GM08714 (cell line): Measurements from ENCODE around the gene CACNA2D3.

Experiments
- H3K4me3 ChIP-seq: fragments of 200-500 bp; sonication (Bioruptor generic); 2 replicates; pipeline ENCODE4 v1.5.1; 2014; ENCODE audit warnings: mild to moderate bottlenecking, low read length, inconsistent platforms
- ZNF274 ChIP-seq: IDR thresholded peaks from 2 replicates; pipeline ENCODE4 v1.6.1; 2012; ENCODE audit warnings: mild to moderate bottlenecking, low read depth, low read length

Gene CACNA2D3

GRCh38 chr3:54274607-54275006, 152.3 kb downstream of the CACNA2D3 start:
- no peak for TF ChIP-seq ZNF274
- H3K4me3 ChIP-seq: no peak overlapping the region

- TF ChIP-seq ZNF274: no peak
- no peak overlapping the region for H3K4me3 ChIP-seq
These were observed 156.7 kb downstream of the CACNA2D3 start for GRCh38 chr3:54279005-54279583.

- TF ChIP-seq ZNF274: no peak
- no peak overlapping the region for H3K4me3 ChIP-seq
These were observed 161.1 kb downstream of the CACNA2D3 start for GRCh38 chr3:54283470-54283869.

- TF ChIP-seq ZNF274: no peak
- no peak overlapping the region for H3K4me3 ChIP-seq
These were observed 171.9 kb downstream of the CACNA2D3 start for GRCh38 chr3:54294214-54294613.

DNA sequence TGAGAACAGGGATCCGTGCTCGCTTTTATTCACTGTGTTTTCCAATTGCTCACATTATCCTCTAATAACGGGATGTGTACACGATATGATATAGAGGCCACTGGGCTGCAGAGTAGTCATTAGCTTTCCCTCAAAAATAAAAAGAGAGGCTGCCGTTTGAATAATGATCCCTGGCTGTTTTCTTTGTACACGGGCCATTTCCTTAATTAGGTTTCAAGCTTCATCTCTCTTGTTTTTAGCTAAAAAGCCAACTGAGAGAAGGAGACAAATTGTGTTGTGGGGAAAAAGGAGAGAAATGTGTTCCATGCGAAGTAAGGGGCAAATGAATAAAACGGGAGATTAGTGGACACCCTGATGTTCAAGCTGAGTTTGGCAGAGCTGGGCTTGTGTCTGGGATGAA, 174.2 kb downstream of the CACNA2D3 start:
- no peak overlapping the region for H3K4me3 ChIP-seq
- TF ChIP-seq ZNF274: no peak

DNA sequence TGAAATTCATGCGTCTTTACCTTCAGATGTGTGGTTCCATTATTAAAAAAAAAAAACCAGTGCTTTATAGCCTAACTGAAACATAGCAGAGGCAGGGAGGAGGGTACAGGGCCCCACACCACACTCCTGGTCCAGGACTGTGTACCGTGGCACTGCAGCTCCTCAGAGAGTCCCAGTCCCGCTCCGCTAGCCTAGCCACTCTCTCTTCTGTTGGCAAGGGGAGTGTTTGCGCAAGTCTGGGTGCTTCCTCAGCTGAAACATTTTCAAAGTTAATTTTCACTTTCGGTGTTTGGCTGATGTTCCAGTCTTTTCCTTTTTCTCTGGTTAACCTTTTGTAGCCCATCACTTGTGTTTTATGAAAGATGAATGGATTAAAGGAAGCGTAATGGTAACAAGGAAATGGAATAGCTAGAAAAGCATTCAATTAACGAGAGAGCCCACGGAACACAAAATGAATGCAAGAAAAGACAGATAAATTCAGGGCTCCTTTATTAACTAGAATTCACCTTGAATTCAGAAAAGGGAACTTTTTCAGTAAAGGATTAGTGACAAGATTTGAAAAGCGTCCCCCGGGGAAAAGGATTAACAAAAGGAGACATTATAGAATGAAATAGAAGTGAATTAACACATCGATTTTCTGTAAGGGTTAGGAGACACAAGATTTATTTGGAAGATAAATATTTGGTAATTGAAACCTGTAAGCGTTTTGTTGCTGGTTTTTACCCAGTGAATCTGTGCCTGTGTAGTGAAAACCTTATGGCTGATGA, 177.0 kb downstream of the CACNA2D3 start:
- TF ChIP-seq ZNF274: no peak
- no peak overlapping the region for H3K4me3 ChIP-seq

GRCh38 chr3:54303517-54304375, 181.4 kb downstream of the CACNA2D3 start:
- TF ChIP-seq ZNF274: no peak
- H3K4me3 ChIP-seq: no peak overlapping the region

DNA sequence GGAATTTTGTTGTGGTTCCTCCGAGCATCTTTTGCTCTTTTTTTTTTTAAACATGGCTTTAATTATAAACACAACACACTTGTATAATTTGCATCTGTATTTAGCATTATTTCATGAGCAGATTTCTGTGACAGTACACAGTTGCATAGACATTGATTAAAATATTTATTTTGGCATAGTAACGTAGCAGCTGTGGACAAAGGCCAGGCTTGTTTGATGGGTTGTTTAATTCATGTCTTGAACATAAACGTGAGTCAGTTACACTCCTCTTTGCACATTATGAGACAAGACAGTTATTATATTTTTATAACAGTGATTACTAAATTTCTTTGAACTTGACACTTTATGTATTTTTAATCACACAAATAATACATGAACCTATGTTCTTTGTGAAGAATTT, 182.5 kb downstream of the CACNA2D3 start:
- TF ChIP-seq ZNF274: no peak
- no peak overlapping the region for H3K4me3 ChIP-seq

GRCh38 chr3:54305409-54306099, 183.2 kb downstream of the CACNA2D3 start:
- no peak overlapping the region for H3K4me3 ChIP-seq
- no peak for TF ChIP-seq ZNF274

- H3K4me3 ChIP-seq: no peak overlapping the region
- no peak for TF ChIP-seq ZNF274
These were observed 185.3 kb downstream of the CACNA2D3 start for GRCh38 chr3:54307566-54308180.

DNA sequence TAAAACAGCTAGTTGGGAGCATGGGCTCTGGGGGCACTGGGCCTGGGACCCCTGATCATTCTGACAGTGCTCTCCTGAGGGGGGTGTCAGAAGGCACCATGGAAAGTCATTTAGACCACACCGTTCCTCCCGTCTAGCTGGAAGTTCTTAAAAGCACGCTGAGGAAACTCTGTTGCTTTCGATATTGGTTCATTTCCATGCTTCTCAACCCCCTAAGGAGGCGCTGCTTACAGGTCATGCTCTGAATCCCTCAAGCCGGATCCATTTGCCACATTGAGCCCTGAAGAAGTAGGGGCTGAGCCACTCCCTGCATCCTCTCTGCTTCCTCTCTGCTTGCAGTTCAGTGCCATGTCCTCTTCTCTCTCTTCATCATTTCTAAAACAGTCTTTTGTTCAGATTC, 187.2 kb downstream of the CACNA2D3 start:
- H3K4me3 ChIP-seq: no peak overlapping the region

GRCh38 chr3:54311211-54311747, 188.9 kb downstream of the CACNA2D3 start:
- H3K4me3 ChIP-seq: no peak overlapping the region
- no peak for TF ChIP-seq ZNF274

More for the DNA sequence above, 187.2 kb downstream of the CACNA2D3 start:
- TF ChIP-seq ZNF274: no peak

DNA sequence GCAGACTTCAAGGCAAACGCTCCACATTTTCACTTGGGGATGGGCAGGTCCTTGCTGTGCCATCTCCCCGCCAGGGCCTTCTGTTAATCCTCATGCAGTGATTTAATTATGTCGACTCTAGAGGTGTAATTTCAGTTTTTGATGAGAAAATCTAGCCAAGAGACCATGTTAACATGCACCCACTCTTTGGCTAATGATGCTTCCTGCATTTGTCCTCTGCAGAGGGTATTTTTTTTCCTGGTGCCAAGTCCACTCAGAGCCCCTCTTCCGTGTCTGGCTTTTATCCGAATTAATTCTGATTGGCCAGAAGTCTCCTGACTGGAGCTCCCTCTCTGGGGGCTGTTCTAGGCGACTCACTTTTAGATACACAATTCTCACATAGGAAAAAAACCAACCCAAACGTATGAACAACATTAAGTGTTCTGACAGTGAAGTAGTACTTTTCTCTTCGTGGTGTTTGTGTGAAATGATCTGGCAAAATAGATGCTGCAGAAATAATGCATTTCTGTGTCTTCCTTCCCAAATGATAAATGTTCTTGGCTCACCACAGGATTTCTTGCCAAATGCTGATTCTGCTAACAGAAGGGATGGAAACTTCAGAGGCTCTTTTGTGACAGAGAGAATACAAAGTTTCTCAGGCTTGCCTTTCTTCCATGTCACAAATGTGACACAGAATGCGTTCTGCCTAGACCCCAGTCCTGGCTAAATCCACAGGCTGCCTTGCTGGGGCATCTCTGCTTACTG, 190.0 kb downstream of the CACNA2D3 start:
- no peak overlapping the region for H3K4me3 ChIP-seq
- TF ChIP-seq ZNF274: no peak
